ENCODE data around the gene PCDHGA6.

Gene PCDHGA6

DNA sequence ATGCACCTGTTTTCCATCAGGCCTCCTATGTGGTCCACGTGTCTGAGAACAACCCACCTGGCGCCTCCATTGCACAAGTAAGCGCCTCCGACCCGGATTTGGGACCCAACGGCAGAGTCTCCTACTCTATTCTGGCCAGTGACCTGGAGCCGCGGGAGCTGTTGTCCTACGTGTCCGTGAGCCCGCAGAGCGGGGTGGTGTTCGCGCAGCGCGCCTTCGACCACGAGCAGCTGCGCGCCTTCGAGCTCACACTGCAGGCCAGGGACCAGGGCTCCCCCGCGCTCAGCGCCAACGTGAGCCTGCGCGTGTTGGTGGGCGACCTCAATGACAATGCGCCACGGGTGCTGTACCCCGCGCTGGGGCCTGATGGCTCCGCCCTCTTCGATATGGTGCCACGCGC is 22.1 kb upstream of the PCDHGA6 start:
- ATAC-seq: no peak
- TF ChIP-seq TSHZ2 (CRISPR knock-in tag; IDR thresholded peaks at IDR 0.05) (no peak), ZFP30 (CRISPR knock-in tag; IDR thresholded peaks at IDR 0.05) (no peak), RARB (CRISPR knock-in tag; IDR thresholded peaks at IDR 0.05) (no peak), ZFP3 (CRISPR knock-in tag; IDR thresholded peaks at IDR 0.05) (no peak), CSDC2 (CRISPR knock-in tag; IDR thresholded peaks at IDR 0.05) (no peak), ZNF565 (CRISPR knock-in tag; conservative IDR thresholded peaks at IDR 0.05; ENCODE audit: low read depth) (no peak), GLIS3 (CRISPR knock-in tag; IDR thresholded peaks at IDR 0.05) (no peak), TOX (CRISPR knock-in tag; IDR thresholded peaks at IDR 0.05; ENCODE audit: borderline replicate concordance) (no peak), PATZ1 (CRISPR knock-in tag; IDR thresholded peaks at IDR 0.05; ENCODE audit: borderline replicate concordance) (no peak), PPARA (CRISPR knock-in tag; IDR thresholded peaks at IDR 0.05; ENCODE audit: borderline replicate concordance) (no peak), ISL1 (CRISPR knock-in tag; IDR thresholded peaks at IDR 0.05) (no peak), ZNF8 (CRISPR knock-in tag; IDR thresholded peaks at IDR 0.05) (no peak), CSRNP3 (CRISPR knock-in tag; IDR thresholded peaks at IDR 0.05) (no peak), SNAI2 (CRISPR knock-in tag; IDR thresholded peaks at IDR 0.05) (no peak)
- TF ChIP-seq, protein P1, sequence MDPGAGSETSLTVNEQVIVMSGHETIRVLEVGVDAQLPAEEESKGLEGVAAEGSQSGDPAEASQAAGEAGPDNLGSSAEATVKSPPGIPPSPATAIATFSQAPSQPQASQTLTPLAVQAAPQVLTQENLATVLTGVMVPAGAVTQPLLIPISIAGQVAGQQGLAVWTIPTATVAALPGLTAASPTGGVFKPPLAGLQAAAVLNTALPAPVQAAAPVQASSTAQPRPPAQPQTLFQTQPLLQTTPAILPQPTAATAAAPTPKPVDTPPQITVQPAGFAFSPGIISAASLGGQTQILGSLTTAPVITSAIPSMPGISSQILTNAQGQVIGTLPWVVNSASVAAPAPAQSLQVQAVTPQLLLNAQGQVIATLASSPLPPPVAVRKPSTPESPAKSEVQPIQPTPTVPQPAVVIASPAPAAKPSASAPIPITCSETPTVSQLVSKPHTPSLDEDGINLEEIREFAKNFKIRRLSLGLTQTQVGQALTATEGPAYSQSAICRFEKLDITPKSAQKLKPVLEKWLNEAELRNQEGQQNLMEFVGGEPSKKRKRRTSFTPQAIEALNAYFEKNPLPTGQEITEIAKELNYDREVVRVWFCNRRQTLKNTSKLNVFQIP (CRISPR knock-in tag; IDR thresholded peaks at IDR 0.05; ENCODE audit: borderline replicate concordance, low read depth): no peak

GRCh38 chr5:141354900-141355469 is 18.7 kb upstream of the PCDHGA6 start, which contains the start of gene PCDHGA4:
Gene PCDHGA4, plus strand, starts transcription at chr5:141355021. Its CDS starts 87 bp downstream, at chr5:141355108.
- no peak for TF ChIP-seq OSR1 (CRISPR knock-in tag; IDR thresholded peaks at IDR 0.05)
- no peak for TF ChIP-seq ZFP3 (CRISPR knock-in tag; IDR thresholded peaks at IDR 0.05)
- TF ChIP-seq ARNTL (CRISPR knock-in tag; IDR thresholded peaks at IDR 0.05; ENCODE audit: borderline replicate concordance, low read depth): no peak
- no peak for TF ChIP-seq SNAI2 (CRISPR knock-in tag; IDR thresholded peaks at IDR 0.05)
- TF ChIP-seq CREB5 (CRISPR knock-in tag; IDR thresholded peaks at IDR 0.05; ENCODE audit: low read depth): no peak
- no peak for TF ChIP-seq PATZ1 (CRISPR knock-in tag; IDR thresholded peaks at IDR 0.05; ENCODE audit: borderline replicate concordance)
- TF ChIP-seq TSHZ2 (CRISPR knock-in tag; IDR thresholded peaks at IDR 0.05): no peak
- no peak for TF ChIP-seq ZNF565 (CRISPR knock-in tag; conservative IDR thresholded peaks at IDR 0.05; ENCODE audit: low read depth)
- no peak for TF ChIP-seq PPARA (CRISPR knock-in tag; IDR thresholded peaks at IDR 0.05; ENCODE audit: borderline replicate concordance)
- no peak for ATAC-seq
